Loucy (cell line): ENCODE measurements around the gene MYT1.
A peak's percentile ranks its signal among the peaks of the same experiment; 100 is the strongest.

ENCODE experiments used
- H2AFZ ChIP-seq: fragments of 200-600 bp; sonication (generic); 2 replicates; pipeline ENCODE4 v1.6.0; 2016; ENCODE audit warnings: antibody characterized with exemption, mild to moderate bottlenecking, low read length, moderate library complexity
- H3F3A ChIP-seq: fragments of 200-600 bp; 2 replicates; pipeline ENCODE4 v1.6.0; 2016; ENCODE audit warnings: antibody characterized with exemption, low read depth, mild to moderate bottlenecking
- H3K27me3 ChIP-seq: fragments of 200-600 bp; sonication (generic); 2 replicates; pipeline ENCODE4 v1.6.1; 2014; ENCODE audit warnings: low read length, mild to moderate bottlenecking; ENCODE audit not compliant: insufficient read depth, poor library complexity, severe bottlenecking
- H3K36me3 ChIP-seq: fragments of 200-600 bp; sonication (generic); 2 replicates; pipeline ENCODE4 v1.6.1; 2016; ENCODE audit warnings: low read length; ENCODE audit not compliant: insufficient read depth
- H3K4me1 ChIP-seq: fragments of 200-600 bp; sonication (generic); 2 replicates; pipeline ENCODE4 v1.5.1; 2014; ENCODE audit warnings: low read length, mild to moderate bottlenecking; ENCODE audit not compliant: insufficient read depth, poor library complexity, severe bottlenecking
- H3K4me2 ChIP-seq: fragments of 200-600 bp; sonication (generic); 2 replicates; pipeline ENCODE4 v1.6.0; 2014; ENCODE audit warnings: antibody characterized with exemption, low read length, low read depth, mild to moderate bottlenecking; ENCODE audit not compliant: poor library complexity, severe bottlenecking
- H3K4me3 ChIP-seq: fragments of 200-600 bp; sonication (generic); 2 replicates; pipeline ENCODE4 v1.5.1; 2014; ENCODE audit warnings: low read length, mild to moderate bottlenecking, mixed read lengths; ENCODE audit not compliant: poor library complexity, severe bottlenecking
- H3K79me2 ChIP-seq: fragments of 200-600 bp; sonication (generic); 2 replicates; pipeline ENCODE4 v1.6.1; 2014; ENCODE audit warnings: low read length; ENCODE audit not compliant: insufficient read depth
- H3K9ac ChIP-seq: fragments of 200-600 bp; sonication (generic); 2 replicates; pipeline ENCODE4 v1.6.0; 2014; ENCODE audit warnings: mild to moderate bottlenecking, low read depth, low read length, moderate library complexity; ENCODE audit not compliant: poor library complexity, severe bottlenecking
- H3K9me2 ChIP-seq: fragments of 200-600 bp; sonication (generic); replicated peaks from 2 replicates; pipeline ENCODE4 v1.6.1; 2016; ENCODE audit warnings: low read depth, low read length, mixed read lengths
- H3K9me3 ChIP-seq: fragments of 200-600 bp; sonication (generic); 2 replicates; pipeline ENCODE4 v1.6.1; 2014; ENCODE audit warnings: mild to moderate bottlenecking, antibody characterized with exemption, low read length, low read depth; ENCODE audit not compliant: insufficient read depth
- H4K20me1 ChIP-seq: fragments of 200-600 bp; sonication (generic); 2 replicates; pipeline ENCODE4 v1.6.0; 2014; ENCODE audit warnings: antibody characterized with exemption, low read length, mild to moderate bottlenecking; ENCODE audit not compliant: insufficient read depth, poor library complexity, severe bottlenecking
- EZH2phosphoT487 ChIP-seq: fragments of 200-600 bp; IDR thresholded peaks from 2 replicates; pipeline ENCODE4 v1.6.1; 2018; ENCODE audit warnings: antibody characterized with exemption, mild to moderate bottlenecking, moderate library complexity, borderline replicate concordance
- TF ChIP-seq, protein P1 (sequence below): fragments of 200-600 bp; sonication (generic); conservative IDR thresholded peaks from 2 replicates; pipeline ENCODE4 v1.5.1; 2014; ENCODE audit warnings: mild to moderate bottlenecking, antibody characterized with exemption, low read length

Gene MYT1

GRCh38 chr20:64209148-64209547 lies 44.9 kb downstream of the MYT1 start:
- Histone ChIP-seq H3K9ac (no peak overlapping the region), H3K4me2 (no peak overlapping the region), H3F3A (no peaks in the 10 kb centered on the region), H3K4me3 (no peak overlapping the region), H3K79me2 (no peaks in the 10 kb centered on the region), H2AFZ (no peak overlapping the region), H4K20me1 (no peaks in the 10 kb centered on the region), H3K27me3 (no peaks in the 10 kb centered on the region), H3K9me2 (no peaks in the 10 kb centered on the region), H3K36me3 (no peaks in the 10 kb centered on the region), H3K9me3 (peaks cover 9% of the 10 kb centered on the region; the same call in 1 of the 2 replicates), H3K4me1 (peaks cover 38% of the 10 kb centered on the region)
- TF ChIP-seq, protein P1, sequence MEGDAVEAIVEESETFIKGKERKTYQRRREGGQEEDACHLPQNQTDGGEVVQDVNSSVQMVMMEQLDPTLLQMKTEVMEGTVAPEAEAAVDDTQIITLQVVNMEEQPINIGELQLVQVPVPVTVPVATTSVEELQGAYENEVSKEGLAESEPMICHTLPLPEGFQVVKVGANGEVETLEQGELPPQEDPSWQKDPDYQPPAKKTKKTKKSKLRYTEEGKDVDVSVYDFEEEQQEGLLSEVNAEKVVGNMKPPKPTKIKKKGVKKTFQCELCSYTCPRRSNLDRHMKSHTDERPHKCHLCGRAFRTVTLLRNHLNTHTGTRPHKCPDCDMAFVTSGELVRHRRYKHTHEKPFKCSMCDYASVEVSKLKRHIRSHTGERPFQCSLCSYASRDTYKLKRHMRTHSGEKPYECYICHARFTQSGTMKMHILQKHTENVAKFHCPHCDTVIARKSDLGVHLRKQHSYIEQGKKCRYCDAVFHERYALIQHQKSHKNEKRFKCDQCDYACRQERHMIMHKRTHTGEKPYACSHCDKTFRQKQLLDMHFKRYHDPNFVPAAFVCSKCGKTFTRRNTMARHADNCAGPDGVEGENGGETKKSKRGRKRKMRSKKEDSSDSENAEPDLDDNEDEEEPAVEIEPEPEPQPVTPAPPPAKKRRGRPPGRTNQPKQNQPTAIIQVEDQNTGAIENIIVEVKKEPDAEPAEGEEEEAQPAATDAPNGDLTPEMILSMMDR = no peak
- no peak for TF ChIP-seq EZH2phosphoT487

DNA sequence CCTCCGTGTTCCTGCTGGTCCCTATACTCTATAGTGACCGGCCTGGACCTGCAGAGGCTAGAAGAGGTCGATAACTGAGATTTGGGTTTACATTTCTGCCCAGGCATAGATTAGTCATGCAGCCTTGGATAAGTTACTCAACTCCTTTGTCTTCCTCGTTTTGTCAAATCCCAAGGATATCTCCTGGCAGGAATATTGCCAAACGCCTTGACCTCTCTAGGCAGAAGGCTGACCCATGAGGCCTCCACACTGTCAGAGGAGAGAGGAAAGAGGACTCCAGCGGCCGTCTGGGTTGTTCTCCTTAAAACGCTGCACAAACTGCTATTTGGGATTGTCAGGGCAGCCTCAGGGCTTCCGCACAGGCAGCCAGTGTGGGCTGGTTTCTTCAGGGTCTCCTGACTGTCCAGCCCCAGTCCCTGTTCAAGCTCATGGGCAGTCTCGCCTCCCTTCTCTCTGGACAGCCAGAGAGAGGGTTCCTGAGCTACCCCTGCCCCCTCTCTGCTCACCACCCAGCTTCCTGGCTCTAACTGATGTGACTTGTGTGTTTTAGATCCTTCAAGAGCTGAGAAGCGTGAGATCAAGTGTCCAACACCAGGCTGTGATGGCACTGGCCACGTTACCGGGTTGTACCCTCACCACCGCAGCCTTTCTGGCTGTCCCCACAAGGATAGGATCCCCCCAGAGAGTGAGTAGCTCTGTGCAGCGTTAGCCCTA lies 46.6 kb downstream of the MYT1 start:
- H3K4me3 ChIP-seq = peak overlapping the region; percentile 11
- TF ChIP-seq, protein P1 = no peak
- no peak for TF ChIP-seq EZH2phosphoT487
- H3K79me2 ChIP-seq = no peaks in the 10 kb centered on the region
- H3K9me2 ChIP-seq = no peaks in the 10 kb centered on the region
- no peaks in the 10 kb centered on the region for H3K36me3 ChIP-seq
- no peaks in the 10 kb centered on the region for H3F3A ChIP-seq
- H3K9me3 ChIP-seq = peaks cover 4% of the 10 kb centered on the region; the same call in 1 of the 2 replicates
- H2AFZ ChIP-seq = 0 out of 2 replicates have a peak overlapping the region, but pooled peaks have one; percentile 24
- H3K27me3 ChIP-seq = no peaks in the 10 kb centered on the region
- H3K9ac ChIP-seq = peak overlapping the region; percentile 49
- peak overlapping the region; percentile 57 for H3K4me2 ChIP-seq
- H4K20me1 ChIP-seq = no peaks in the 10 kb centered on the region
- peaks cover 55% of the 10 kb centered on the region for H3K4me1 ChIP-seq

GRCh38 chr20:64211874-64212658 lies 47.8 kb downstream of the MYT1 start:
- H3K9me3 ChIP-seq = no peaks in the 10 kb centered on the region
- H3K27me3 ChIP-seq = no peaks in the 10 kb centered on the region
- H3K36me3 ChIP-seq = no peaks in the 10 kb centered on the region
- no peak overlapping the region for H2AFZ ChIP-seq
- H3K79me2 ChIP-seq = no peaks in the 10 kb centered on the region
- peak overlapping the region; percentile 57 for H3K4me2 ChIP-seq
- H3K4me1 ChIP-seq = peaks cover 67% of the 10 kb centered on the region
- H3K9ac ChIP-seq = peak overlapping the region; percentile 49
- H3K4me3 ChIP-seq = peak overlapping the region; percentile 11
- H3K9me2 ChIP-seq = no peaks in the 10 kb centered on the region
- no peaks in the 10 kb centered on the region for H3F3A ChIP-seq
- no peaks in the 10 kb centered on the region for H4K20me1 ChIP-seq
- TF ChIP-seq, protein P1 = no peak
